ENCODE measurements around the gene PICALM. TPM values are rescaled to one million over a fixed set of nuclear protein-coding genes. Genes with fewer than 3 reads are reported as not detected.

Gene PICALM
- total and polyA plus RNA-seq, 2 of the 8 experiments (the other 6 are each of a cell fraction or from before 2014, with no cell fraction given), result 69.4 to 71.3 TPM

DNA sequence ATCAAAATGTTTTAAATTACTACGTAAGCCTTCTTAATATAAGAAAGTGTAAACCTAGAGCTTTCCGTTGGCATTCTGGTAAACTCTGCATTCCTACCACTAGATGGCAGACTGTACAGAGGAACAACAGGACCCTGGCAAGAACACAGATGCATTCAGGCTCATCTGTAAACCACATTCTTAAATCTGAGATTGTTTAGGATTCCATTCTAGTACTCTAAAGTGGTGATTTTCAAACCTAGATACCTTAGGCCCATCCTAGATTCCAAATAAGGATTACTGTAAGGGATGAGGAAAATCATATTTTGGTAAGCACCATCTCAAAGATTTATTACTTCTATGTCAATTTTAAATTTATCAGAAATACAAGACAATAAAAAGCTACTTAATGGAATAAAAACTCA lies 26.9 kb downstream of the PICALM start (continued):
- TF ChIP-seq, protein P1, sequence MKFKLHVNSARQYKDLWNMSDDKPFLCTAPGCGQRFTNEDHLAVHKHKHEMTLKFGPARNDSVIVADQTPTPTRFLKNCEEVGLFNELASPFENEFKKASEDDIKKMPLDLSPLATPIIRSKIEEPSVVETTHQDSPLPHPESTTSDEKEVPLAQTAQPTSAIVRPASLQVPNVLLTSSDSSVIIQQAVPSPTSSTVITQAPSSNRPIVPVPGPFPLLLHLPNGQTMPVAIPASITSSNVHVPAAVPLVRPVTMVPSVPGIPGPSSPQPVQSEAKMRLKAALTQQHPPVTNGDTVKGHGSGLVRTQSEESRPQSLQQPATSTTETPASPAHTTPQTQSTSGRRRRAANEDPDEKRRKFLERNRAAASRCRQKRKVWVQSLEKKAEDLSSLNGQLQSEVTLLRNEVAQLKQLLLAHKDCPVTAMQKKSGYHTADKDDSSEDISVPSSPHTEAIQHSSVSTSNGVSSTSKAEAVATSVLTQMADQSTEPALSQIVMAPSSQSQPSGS (IDR thresholded peaks at IDR 0.05; ENCODE audit: low read length), result 0 out of 2 replicates have a peak, but pooled peaks have one; percentile 37
- no peak for TF ChIP-seq EZH2 (IDR thresholded peaks at IDR 0.05; ENCODE audit: low read depth, low read length, severe bottlenecking)
- TF ChIP-seq JUN (IDR thresholded peaks at IDR 0.05; ENCODE audit: low read depth, low read length), result no peak
- TF ChIP-seq RAD21 (IDR thresholded peaks at IDR 0.05 in 1 of 2, conservative IDR thresholded peaks at IDR 0.05 in 1 of 2; ENCODE audit: low read depth in 2 of 2, low read length in 2 of 2), result peak; percentile 75 to 79
- TF ChIP-seq JUND (IDR thresholded peaks at IDR 0.05; ENCODE audit: low read length), result 0 out of 2 replicates have a peak, but pooled peaks have one; percentile 38
- no peak for TF ChIP-seq ZNF274 (IDR thresholded peaks at IDR 0.05; ENCODE audit: borderline replicate concordance, extremely low read depth, low read length)
- TF ChIP-seq ASH2L (IDR thresholded peaks at IDR 0.05; ENCODE audit: low read length), result no peak
- TF ChIP-seq BCL11A (IDR thresholded peaks at IDR 0.05; ENCODE audit: low read depth in 2 of 2, low read length in 2 of 2), result no peak
- TF ChIP-seq, protein P2, sequence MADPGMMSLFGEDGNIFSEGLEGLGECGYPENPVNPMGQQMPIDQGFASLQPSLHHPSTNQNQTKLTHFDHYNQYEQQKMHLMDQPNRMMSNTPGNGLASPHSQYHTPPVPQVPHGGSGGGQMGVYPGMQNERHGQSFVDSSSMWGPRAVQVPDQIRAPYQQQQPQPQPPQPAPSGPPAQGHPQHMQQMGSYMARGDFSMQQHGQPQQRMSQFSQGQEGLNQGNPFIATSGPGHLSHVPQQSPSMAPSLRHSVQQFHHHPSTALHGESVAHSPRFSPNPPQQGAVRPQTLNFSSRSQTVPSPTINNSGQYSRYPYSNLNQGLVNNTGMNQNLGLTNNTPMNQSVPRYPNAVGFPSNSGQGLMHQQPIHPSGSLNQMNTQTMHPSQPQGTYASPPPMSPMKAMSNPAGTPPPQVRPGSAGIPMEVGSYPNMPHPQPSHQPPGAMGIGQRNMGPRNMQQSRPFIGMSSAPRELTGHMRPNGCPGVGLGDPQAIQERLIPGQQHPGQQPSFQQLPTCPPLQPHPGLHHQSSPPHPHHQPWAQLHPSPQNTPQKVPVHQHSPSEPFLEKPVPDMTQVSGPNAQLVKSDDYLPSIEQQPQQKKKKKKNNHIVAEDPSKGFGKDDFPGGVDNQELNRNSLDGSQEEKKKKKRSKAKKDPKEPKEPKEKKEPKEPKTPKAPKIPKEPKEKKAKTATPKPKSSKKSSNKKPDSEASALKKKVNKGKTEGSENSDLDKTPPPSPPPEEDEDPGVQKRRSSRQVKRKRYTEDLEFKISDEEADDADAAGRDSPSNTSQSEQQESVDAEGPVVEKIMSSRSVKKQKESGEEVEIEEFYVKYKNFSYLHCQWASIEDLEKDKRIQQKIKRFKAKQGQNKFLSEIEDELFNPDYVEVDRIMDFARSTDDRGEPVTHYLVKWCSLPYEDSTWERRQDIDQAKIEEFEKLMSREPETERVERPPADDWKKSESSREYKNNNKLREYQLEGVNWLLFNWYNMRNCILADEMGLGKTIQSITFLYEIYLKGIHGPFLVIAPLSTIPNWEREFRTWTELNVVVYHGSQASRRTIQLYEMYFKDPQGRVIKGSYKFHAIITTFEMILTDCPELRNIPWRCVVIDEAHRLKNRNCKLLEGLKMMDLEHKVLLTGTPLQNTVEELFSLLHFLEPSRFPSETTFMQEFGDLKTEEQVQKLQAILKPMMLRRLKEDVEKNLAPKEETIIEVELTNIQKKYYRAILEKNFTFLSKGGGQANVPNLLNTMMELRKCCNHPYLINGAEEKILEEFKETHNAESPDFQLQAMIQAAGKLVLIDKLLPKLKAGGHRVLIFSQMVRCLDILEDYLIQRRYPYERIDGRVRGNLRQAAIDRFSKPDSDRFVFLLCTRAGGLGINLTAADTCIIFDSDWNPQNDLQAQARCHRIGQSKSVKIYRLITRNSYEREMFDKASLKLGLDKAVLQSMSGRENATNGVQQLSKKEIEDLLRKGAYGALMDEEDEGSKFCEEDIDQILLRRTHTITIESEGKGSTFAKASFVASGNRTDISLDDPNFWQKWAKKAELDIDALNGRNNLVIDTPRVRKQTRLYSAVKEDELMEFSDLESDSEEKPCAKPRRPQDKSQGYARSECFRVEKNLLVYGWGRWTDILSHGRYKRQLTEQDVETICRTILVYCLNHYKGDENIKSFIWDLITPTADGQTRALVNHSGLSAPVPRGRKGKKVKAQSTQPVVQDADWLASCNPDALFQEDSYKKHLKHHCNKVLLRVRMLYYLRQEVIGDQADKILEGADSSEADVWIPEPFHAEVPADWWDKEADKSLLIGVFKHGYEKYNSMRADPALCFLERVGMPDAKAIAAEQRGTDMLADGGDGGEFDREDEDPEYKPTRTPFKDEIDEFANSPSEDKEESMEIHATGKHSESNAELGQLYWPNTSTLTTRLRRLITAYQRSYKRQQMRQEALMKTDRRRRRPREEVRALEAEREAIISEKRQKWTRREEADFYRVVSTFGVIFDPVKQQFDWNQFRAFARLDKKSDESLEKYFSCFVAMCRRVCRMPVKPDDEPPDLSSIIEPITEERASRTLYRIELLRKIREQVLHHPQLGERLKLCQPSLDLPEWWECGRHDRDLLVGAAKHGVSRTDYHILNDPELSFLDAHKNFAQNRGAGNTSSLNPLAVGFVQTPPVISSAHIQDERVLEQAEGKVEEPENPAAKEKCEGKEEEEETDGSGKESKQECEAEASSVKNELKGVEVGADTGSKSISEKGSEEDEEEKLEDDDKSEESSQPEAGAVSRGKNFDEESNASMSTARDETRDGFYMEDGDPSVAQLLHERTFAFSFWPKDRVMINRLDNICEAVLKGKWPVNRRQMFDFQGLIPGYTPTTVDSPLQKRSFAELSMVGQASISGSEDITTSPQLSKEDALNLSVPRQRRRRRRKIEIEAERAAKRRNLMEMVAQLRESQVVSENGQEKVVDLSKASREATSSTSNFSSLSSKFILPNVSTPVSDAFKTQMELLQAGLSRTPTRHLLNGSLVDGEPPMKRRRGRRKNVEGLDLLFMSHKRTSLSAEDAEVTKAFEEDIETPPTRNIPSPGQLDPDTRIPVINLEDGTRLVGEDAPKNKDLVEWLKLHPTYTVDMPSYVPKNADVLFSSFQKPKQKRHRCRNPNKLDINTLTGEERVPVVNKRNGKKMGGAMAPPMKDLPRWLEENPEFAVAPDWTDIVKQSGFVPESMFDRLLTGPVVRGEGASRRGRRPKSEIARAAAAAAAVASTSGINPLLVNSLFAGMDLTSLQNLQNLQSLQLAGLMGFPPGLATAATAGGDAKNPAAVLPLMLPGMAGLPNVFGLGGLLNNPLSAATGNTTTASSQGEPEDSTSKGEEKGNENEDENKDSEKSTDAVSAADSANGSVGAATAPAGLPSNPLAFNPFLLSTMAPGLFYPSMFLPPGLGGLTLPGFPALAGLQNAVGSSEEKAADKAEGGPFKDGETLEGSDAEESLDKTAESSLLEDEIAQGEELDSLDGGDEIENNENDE (IDR thresholded peaks at IDR 0.05; ENCODE audit: insufficient replicate concordance, low read length), result peak; percentile 92

Measured in H1 (cell line).